GM19395 (cell line): Measurements from ENCODE around the gene STARD8.
"Not testable (repeated sequence)": the region's sequence is repeated elsewhere in the genome, so short reads cannot be mapped to it uniquely, and the experiment has no call there.

Experiments used
- ATAC-seq: cut with Tn5 transposase; IDR thresholded peaks from one replicate; pipeline ENCODE4 v1.9.1; 2021; ENCODE audit warnings: mild to moderate bottlenecking, moderate library complexity; ENCODE audit not compliant: unreplicated experiment

Gene STARD8

DNA sequence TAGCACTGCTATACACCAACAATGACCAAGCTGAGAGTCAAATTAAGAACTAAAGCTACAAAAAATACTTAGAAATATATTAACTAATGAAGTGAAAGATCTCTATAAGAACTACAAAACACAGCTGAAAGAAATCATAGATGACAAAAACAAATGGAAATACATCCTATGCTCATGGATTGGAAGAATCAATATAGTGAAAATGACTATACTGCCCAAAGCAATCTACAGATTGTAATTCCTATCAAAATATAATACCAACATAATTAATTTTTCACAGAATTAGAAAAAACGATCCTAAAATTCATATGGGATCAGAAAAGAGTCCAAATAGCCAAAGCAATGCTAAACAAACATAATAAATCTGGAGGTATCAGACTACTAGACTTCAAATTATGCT is 87.8 kb downstream of the STARD8 start:
- no peak for ATAC-seq

DNA sequence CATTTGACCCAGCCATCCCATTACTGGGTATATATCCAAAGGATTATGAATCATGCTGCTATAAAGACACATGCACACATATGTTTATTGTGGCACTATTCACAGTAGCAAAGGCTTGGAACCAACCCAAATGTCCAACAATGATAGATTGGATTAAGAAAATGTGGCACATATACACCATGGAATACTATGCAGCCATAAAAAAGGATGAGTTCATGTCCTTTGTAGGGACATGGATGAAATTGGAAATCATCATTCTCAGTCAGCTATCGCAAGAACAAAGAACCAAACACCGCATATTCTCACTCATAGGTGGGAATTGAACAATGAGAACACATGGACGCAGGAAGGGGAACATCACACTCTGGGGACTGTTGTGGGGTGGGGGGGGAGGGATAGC is 94.4 kb downstream of the STARD8 start:
- ATAC-seq, result not testable (repeated sequence)

DNA sequence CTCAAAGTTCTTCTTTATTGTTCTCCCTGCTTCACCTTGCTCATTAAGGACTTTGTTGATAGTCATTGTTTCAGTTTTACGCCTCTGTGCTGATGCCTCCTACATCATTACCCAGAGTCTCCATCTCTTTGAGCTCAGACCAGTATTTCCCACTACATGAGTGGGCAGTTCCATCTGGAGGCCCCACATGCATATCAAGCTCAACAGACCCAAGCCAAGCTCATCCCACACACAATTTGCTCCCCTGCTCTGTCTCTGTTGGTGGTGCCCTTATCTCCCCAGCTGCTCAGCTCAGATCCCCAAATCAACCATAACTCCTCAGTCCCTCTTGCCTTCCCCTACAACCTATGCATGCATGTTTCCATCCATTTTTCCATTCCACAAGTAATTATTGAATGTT is 96.3 kb downstream of the STARD8 start:
- ATAC-seq, result no peak

DNA sequence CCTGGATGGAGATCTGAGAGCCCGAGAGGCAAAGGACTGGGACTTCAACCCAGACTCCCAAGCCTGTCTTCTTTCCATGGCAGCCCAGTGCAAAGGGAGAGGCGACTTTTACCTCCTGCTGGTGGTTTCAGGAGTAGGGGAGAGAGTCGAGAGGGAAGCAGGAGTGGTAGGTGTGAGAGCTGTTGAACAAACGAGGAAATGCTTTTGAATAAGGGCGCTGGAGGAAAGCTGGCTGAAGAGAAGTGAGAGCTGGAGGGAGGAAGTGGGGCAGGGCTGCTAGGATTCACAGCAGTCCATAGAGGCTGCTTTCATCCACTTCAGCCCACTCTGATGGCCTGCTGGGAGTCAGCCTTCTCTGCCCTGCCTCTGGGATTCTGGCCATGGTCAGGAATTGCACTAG is 99.5 kb downstream of the STARD8 start:
- ATAC-seq, result no peak

DNA sequence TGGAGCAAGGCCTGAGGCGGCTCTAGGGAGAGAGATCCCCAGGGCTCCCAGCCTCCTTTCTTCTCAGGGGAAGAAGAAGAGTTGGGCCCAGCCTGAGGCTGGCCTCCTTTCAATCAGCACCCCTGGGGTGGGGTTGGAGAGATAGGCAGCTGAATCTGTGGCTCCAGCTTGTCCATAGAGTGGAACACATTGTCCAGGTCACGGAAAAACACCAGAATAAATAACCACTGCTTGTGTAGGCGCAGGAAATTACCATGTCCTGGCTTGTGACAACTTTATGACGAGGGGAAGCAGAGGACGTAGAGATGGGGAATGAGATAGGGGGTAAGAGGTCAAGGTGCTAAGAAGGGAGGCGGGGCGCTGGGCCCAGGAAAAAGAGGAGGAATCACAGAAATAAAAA is 100.6 kb downstream of the STARD8 start:
- ATAC-seq, result no peak

DNA sequence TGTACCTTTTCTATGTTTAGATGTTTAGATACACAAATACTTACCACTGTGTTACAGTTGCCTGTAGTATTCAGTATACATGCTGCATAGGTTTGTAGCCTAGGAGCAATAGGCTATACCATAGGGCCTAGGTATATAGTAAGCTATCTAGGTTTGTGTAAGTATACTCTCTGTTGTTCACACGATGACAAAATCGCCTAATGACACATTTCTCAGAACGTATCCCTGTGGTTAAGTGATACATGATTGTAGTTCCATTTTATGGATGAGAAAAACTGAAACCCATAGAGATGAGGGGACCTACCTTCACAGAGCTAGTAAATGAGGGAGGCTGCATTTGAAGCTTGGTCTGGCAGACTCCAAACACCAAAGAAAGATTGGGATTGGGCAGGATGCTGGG is 102.0 kb downstream of the STARD8 start:
- ATAC-seq, result no peak

DNA sequence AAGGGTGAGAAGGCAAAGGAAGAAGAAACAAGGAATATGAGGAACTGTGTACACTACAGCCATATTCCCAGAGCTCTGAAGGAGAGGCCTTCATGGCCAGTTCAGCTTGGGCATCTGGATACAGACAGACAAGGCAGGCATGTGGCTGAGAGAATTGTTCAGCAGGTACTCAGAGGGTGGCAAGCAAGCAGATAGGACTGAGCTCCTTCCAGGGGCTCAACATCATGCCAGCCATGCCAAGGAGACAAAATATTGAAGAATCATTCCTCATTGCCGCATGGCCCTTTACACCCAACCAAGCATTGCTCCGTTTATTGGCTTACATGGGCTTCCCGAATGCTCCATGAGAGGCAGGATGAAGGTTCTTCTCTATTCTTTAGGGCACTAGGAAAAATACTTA is 102.8 kb downstream of the STARD8 start:
- ATAC-seq, result no peak

DNA sequence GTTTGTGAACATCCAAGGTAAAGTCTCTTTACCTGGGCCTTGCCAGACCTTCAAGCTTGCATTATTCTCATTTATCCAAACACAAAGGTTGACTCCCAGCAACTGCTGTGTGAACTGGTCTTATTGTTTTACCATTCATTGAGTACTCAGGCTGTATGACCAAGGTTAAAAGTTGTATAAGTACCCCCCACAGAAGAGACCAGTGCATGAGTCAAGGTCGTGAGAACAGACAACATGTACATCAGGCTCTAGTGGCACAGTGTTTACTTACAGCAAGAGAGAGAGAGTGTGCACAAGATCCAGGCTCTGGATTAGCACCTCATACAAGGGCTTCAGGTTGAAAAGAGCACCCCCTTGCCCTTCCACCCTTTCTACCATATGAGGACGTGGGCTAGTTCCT is 103.9 kb downstream of the STARD8 start:
- no peak for ATAC-seq

DNA sequence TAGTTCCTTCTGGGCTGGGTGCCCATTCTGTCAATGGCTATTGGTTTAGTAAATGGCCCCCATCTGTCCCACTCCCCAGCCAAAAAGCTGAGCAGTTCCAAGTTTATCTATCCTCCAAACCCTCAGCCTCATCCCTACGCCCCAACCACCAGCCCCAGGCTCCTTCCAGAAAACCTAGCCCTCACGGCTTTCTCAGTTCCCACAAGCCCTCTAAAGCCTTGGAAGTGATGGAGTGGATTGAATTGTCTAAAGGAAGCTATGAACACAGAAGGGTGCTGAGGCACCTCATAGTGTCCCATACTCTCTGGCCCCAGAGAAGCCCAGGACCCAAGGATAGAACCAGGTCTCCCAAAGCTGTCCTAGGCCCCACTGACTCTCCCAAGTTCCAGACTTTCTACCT is 105.8 kb downstream of the STARD8 start:
- no peak for ATAC-seq

DNA sequence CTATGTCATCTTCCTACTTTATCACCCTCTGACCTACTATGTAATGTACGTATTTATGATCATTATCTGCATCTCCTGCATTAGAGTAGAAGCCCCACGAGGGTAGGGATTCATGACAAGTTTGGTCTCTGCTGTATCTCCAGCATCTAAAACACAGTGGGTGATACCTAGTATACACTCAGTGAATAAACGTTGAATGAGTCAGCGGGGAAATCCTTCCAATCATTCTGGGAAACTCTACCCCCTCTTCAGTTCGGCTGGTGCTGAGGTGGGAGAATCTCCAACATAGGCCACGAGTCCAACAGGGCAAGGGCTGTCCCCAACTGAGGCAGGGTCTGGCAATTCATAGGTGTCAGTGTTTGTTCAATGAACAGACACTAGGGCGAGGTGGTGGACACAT is 106.9 kb downstream of the STARD8 start:
- ATAC-seq, result no peak

DNA sequence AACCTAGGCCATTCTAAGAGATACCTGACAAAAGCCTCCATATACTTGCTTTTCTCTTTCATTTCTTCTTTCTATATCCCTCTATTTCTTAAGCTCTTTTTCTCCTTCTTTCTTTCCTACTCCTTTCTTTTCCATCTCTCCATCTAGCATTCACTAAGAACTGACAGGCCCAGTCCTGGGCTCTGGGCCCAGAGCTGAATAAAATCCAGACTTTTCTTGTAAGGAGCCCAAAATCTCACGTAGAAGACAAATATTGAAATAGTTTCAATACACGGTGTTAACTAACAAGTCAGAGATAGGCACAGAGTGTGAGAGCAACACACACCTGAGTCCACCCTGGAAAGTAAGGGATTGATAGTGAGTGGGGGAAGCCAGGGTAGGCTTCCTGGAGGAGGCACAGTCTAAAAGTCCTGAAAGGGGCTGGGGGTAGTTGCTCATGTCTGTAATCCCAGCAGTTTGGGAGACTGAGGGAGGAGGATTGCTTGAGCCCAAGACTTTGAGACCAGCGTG is 108.2 kb downstream of the STARD8 start:
- no peak for ATAC-seq

DNA sequence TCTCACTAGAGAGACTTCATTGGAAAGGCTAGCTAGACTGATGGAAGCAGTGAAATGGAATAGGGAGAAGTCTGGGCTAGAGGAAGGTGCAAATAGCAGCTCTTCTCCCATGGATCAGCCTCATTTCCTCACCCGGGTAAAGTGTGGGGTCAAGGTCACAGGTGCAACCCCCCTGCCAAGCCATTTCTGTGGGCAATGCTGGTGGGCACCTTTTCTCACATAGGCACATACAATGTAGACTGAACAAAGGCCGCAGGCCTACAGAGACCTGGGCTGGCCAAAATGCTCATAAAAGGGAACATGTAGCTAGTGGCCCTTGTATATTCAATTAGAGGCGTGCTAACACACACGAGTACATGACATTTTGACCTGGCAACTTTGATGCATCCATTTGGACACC is 109.9 kb downstream of the STARD8 start:
- ATAC-seq, result no peak

DNA sequence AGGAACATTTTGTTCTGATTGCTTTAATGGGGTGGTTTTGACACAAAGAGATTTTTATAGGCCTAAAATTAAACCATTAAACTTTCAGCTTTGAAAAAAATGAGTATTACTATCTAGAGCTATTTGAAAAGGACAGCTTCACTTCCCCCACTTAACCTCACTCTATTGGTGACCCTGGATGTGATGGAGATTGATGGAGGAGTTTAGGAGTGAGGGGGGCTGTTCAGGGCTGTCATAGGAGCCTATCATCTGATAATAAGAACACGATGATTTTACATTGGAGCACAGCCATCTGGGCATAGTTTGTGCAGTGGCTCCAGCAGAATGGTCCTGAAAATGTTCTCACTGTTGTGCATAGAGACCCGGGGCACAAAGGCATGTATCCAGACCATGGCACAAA is 110.3 kb downstream of the STARD8 start:
- no peak for ATAC-seq

DNA sequence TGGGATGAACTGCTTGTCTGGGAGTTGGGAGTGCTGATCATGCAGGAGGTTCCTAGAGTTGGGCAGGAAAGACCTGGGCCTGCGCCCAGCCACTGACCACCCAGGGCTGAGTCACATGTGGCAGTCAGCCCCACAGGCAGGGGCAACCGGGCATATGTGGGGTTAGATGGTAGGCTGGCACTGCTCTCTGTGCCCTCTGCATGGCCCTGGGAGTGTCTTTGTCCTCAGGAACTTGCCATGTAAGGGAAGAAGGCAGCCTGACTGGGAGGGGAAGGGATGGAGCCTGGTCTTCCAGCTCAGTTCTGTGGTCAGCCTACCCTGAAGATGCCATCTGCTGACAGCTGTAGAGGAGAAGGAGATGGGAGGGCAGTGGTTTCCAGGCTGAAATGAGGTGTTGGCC is 111.2 kb downstream of the STARD8 start:
- no peak for ATAC-seq

DNA sequence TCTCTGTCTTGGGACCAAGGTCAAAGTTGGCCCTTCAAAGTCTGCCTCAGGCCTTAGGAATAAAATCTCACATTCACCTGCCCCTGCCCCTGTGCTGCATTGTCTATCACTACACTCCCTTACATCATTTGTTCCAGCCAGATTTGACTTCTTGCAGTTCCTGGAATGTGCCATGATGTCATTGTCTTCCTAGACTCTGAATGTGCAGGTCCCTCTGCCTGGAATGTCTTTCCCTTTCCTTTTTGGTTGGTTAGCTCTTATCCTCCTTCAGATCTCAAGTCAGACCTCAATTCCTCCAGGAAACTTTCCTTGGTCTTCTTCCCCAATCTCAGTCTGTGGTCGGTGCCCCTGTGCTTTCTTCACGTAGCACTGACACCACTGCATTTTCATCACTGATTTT is 113.6 kb downstream of the STARD8 start:
- ATAC-seq, result no peak

DNA sequence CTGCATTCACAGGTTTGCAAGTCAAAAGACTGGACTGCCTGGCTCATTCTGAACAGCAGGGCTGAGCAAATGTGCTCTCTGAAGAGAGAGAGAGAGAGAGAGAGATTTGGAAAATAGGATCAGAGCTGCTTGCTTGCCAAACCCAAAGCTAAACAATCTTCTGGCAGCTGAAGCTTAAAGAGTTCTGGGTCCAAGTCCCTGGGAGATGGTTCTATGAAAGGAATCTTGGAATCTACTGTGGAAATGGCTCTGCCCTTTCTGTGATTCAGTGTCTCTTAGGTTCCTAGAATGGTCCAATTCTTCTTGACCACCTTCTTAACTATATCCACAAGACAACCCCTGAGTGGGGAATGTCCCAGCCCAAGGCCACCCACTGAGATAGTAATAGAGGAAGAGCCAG is 115.3 kb downstream of the STARD8 start:
- ATAC-seq, result no peak

DNA sequence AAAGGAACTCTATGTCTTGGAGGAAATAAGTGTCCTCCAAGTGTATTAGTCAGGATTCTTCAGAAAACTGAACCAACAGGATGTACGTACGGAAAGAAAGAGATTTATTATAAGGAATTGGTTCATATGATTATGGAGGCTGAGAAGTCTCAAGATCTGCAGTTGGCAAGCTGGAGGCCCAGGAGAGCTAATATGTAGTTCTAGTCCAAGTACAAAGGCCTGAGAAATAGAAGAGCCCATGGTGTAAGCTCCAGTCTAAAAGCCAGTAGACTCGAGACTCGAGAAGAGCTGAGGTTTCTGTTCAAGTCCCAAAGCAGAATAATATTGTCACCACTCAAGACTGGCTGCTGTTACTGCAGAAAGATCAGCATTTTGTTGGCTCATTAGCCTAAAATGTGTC is 116.0 kb downstream of the STARD8 start:
- ATAC-seq, result no peak
